Stimulated activated CD4-positive, alpha-beta T cell treated with anti-CD3 and anti-CD28 coated beads, Interleukin-4, amount 100 ng/mL, for 24 hours (primary cell): ENCODE data around the gene C6orf132.
A peak's percentile ranks its signal among the peaks of the same experiment; 100 is the strongest.

ENCODE experiments used
- DNase-seq: peaks from one replicate; pipeline ENCODE4 v3.0.0-alpha.2; 2020

Gene C6orf132

GRCh38 chr6:42131531-42131930, 10.9 kb downstream of the C6orf132 start:
- no peak for DNase-seq

- DNase-seq = no peak
Measured at GRCh38 chr6:42129360-42129676, 13.1 kb downstream of the C6orf132 start.

- no peak for DNase-seq
Measured at GRCh38 chr6:42128460-42129359, 13.7 kb downstream of the C6orf132 start.

DNA sequence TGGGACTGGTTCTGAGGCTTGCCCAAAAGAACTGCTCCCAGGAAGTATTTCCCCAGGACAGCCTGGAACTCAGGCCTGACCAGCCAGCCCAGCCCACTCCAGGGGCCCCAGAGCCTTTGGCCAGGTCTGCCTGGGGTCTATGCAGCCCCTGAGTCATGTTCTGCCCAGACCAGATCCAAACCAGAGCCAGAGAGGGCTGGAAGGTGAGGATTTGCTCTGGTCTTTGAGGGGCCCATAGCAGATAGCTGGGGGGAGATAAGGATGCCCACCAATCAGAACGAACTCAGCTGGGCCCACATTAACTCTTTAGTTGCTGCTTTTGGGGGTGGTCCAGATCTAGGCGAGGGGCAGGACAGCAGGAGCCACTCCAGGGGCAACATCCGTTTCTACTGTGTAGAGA, 16.8 kb downstream of the C6orf132 start:
- no peak for DNase-seq

GRCh38 chr6:42125231-42125630, 17.2 kb downstream of the C6orf132 start:
- DNase-seq = no peak

- no peak for DNase-seq
Measured at GRCh38 chr6:42124223-42124836, 18.1 kb downstream of the C6orf132 start.

DNA sequence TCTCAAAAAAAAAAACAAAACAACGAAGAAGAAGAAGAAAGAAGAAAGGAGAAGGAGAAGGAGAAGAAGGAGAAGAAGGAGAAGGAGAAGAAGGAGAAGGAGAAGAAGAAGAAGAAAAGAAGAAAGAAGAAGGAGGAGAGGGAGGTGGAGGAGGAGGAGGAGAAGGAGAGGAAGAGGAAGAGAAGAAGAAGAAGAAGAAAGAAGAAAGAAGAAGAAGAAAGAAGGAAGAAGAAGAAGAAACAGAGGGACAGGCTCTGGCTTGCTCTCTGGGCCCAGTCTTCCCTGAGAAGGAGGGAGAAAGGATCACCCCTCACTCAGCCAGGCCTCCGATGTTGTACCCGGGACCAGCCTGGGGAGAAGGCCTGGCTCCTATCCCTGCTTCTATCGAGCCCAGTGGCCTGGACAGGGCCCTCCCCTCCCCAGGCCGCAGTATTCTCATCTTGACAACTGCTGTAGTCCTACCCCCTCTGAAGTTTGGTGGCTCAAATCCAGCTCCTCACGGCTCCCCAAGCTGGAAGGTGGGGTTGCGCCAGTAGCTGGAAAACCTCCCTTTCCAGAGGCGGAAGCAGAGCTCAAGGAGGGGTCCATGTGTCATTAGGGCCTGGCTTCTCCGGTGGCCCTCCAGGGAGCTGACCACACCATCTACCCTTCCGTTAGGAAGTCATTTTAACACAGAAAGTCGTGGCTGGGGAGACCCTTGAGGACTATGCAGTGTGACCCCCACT, 18.9 kb downstream of the C6orf132 start:
- DNase-seq = no peak

- no peak for DNase-seq
Measured at GRCh38 chr6:42120895-42121865, 21.2 kb downstream of the C6orf132 start.

- DNase-seq = no peak
Measured at GRCh38 chr6:42118162-42119001, 24.0 kb downstream of the C6orf132 start.

DNA sequence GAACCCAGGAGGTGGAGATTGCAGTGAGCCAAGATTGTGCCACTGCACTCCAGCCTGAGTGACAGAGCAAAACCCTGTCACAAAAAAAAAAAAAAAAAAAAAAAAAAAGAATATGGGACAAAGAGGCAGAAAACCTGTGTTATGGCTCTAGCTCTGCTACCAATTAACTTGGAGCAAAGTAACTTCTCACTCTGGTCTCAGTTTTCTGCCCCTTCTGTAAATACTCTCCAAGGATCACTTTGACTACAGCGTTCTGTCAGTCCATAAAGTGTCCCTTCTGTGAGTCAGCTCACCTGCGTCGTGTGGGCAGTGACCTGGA, 24.6 kb downstream of the C6orf132 start:
- DNase-seq = no peak

- DNase-seq = no peak
Measured at GRCh38 chr6:42113936-42114636, 28.3 kb downstream of the C6orf132 start.

- DNase-seq = no peak
Measured at GRCh38 chr6:42112351-42112750, 30.1 kb downstream of the C6orf132 start.

DNA sequence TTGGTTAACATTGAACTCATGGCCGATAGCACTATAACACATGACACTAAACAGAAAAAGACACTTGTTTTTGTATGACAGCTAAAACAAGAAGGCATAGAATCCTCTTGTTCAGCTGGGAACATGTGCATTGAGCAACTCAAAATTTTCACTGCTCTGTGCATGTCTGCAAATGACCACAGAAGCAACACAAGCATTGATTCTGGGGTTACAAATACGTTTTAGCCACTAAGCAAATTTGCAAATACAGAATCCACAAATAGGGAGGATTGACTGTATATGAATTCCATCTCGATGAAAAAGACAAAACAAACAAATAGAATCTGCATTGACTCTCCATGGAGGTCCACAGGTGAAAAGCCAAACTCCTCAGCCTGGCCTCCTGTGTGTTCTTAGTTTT, 31.7 kb downstream of the C6orf132 start:
- no peak for DNase-seq

DNA sequence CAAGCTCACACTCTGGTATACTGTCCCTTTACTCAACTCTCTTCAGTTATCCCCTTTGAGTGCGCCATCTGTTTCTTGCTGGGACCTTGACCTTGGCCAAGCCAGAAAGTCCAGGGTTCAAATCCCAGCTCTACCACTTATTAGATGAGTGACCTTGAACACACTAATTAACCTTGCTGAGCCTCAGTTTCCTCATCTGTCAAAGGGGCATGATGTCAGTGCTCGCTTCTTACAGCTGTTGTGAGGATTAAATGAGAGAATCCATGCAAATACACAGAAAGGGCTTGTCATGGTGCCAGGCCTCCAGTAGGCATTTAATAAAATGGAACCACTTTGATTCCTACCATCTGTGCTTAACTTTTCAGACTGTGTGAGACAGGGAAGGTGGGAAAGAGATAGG, 34.3 kb downstream of the C6orf132 start:
- DNase-seq = no peak

GRCh38 chr6:42106112-42107023, 36.1 kb downstream of the C6orf132 start:
- no peak for DNase-seq

DNA sequence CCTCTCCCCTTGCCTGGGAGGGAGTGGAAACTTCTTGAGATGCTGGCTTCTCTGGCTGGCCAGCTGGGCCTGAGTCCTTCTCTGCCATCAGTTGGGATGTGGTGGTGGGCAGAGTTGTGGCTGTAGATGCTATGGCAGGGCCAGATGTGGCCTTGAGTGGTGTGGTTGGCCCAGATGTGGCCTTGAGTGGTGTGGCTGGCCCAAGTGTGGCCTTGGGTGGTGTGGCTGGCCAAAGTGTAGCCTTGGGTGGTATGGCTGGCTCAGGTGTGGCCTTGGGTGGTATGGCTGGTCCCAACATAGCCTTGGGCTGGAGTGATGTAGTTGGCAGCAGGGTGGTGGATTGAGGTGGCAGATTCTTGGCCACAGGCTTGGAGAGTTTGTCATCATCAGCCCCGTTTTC, 36.7 kb downstream of the C6orf132 start:
- DNase-seq = no peak

GRCh38 chr6:42105156-42105648, 37.2 kb downstream of the C6orf132 start:
- no peak for DNase-seq

DNA sequence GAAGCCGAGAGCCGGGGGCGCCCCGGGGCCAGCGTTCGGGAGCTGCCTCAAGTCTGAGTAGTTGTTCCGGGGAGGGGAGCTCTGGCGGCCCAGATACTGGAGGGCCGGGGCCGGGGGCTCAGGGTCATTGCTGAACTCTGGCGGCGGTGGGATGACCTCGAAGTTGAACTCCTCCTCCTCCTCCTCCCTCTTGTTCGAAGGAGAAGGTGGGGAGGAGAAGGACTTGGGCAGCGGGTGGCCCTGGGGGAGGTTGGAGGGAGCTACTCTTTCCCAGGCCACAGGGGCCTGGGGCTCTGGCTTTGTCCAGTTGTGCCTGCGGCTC, 37.7 kb downstream of the C6orf132 start:
- DNase-seq = no peak

DNA sequence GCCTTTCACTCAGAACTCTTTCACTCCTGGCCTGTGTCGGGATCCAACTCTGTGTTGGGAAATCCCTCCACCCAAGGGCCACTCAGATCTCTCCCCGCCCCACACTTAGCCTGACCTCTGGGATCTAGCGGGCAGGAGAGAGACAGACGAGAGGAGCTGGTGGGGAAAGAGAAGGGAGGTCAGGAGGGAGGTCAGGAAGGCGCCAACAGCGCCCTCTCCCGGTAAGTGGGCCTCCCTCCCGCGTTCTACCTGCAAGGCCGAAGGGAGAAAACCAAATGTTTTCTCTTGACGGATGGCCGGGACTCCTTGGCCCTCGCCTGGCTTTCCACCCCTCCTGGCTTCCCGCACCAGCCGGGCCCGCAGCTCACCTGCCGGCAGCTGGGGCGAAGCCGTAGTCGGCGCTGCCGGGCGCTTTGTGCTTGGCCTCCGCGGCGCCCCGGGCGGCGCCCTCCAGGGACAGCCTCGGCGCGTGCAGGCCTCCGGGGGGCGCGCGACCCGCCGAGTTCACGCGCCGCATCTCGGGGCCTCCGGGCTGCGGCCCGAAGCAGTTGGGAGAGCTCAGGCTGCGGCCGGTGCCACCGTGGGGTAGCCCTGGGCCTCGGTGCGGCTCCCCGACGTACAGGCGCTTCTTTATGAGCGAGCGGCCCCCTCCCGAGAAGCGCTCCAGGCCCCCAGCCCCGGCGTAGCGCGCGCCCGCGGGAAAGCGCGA, 38.2 kb downstream of the C6orf132 start:
- DNase-seq = peak; percentile 76

DNA sequence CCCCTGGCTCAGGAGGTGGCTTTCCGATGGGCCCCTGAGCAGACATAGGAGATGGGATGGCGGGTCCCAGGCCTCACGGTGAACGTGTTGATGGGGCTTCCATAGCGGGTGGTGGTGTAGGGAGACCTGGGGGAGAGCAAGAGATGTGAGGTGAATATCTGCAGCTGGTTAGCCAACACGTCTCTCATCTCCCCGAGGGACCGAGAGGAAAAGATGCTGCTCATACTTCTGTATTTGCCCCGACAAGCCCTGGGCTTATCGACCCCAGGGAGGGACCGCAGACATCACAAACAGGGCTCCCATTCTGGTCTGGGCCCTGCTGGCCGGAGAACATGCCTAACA, 38.7 kb downstream of the C6orf132 start:
- DNase-seq = no peak
